NCI-H2107 (cell line): ENCODE results near the gene ATAD3A.
"Not testable (repeated sequence)": the region's sequence is repeated elsewhere in the genome, so short reads cannot be mapped to it uniquely, and the experiment has no call there.

Source experiments
- DNase-seq: peaks from one replicate; lab custom pipeline; 2025; lab: John Stamatoyannopoulos, UW

Gene ATAD3A

DNA sequence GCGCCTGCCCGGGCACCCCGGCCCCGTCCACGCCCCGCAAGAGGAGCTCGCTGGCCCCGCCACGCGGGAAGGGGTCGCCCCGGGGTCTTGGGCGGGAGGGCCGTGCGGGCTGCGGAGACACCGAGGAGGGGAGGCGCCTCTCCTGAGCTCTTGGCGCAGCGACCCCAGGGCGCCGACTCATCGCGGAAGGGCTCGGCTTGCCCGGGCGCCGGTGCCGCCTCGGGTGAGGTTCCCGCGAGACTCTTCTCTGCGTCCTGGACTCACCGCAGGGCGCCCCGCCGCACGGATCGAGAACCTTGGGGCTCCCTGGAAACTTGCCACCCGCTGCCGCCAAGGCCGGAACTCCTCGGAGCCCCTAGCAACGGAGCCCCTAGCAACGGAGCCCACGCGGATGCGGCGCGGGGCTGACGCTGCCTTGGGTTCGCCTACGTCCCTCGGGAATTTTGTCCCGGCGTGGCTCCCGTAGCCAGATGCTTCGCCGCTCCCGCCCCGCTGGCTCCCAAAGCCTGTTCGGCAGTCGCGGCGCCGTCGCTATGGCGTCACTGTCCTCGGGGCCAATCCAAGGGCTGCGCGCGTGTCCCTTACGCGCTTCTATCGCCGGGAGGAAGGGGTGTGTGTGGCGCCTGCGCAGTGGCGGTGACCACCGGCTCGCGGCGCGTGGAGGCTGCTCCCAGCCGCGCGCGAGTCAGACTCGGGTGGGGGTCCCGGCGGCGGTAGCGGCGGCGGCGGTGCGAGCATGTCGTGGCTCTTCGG is at the start of gene ATAD3A:
TSS of gene ATAD3A (plus strand) at position 630 of the 753 bp plus-strand sequence. CDS start at position 737, 107 bp downstream.
- DNase-seq = peak; percentile 25

DNA sequence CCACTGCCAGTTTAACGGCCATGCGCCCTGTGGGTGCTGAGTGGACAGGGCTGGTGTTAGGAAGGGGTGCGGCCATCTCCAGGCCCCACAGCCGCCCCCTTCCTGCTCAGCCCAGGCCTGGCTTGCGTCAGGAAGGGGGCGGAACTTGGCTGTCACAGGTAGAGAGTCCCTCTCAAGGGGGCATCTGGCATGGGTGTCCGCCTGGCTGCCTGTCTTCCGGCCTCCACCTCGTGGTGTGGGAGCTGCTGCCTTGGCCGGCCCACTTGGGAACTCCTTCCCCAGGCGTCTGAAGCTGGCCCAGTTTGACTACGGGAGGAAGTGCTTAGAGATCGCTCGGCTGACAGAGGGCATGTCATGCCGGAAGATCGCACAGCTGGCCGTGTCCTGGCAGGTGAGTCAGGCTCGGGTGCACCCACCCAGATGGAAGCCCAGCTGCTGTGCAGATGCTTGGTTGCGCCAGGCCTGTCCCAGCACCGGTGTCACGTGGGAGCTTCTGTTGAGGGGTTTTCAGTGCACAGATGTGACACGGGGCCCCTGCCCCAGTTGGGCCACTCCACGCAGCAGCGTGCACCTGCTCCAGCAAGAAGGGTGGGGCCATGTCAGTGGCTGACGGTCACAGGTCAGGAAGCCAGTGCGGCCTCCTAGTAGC is 49.5 kb upstream of the ATAD3A start:
- DNase-seq = no peak

GRCh38 chr1:1463312-1463711 is 48.6 kb upstream of the ATAD3A start:
- no peak for DNase-seq

- DNase-seq = not testable (repeated sequence)
Measured at GRCh38 chr1:1468196-1468985, 43.6 kb upstream of the ATAD3A start.

DNA sequence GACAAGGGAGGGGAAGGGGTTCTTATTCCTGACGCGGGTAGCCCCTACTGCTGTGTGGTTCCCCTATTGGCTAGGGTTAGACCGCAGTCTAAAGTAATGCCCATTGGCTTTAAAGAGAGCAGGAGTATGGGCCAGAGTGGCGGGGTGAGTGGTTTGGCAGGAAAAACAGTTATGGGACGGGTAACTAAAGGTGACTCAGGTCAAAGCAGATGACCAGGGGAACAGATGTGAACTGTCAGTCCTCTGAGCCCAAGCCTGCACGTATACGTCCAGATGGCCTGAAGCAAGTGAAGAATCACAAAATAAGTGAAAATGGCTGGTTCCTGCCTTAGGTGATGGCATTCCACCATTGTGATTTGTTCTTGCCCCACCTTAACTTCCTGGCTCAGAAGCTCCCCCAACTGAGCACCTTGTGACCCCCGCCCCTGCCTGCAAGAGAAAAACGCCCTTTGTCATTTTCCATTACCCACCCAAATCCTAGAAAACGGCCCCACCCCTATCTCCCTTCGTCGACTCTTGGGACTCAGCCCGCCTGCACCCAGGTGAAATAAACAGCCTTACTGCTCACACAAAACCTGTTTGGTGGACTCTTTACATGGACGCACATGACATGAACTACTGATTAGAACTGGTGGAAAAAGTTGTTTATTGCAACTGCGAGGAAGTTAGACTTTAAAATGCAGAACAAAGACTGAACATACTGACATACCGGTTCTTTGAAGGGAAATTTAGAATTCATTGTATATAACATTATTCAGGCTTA is 41.2 kb upstream of the ATAD3A start:
- DNase-seq = no peak

GRCh38 chr1:1471389-1472052 is 40.4 kb upstream of the ATAD3A start, which contains the start of gene ATAD3B:
Gene ATAD3B, plus strand, starts transcription at chr1:1471765. Its CDS starts 120 bp downstream, at chr1:1471885.
- DNase-seq = peak; percentile 32

GRCh38 chr1:1472053-1472876 is 39.7 kb upstream of the ATAD3A start:
- DNase-seq = not testable (repeated sequence)

GRCh38 chr1:1476011-1476410 is 36.0 kb upstream of the ATAD3A start:
- not testable (repeated sequence) for DNase-seq

- DNase-seq = no peak
Measured at GRCh38 chr1:1477206-1477605, 34.8 kb upstream of the ATAD3A start.

- no peak for DNase-seq
Measured at GRCh38 chr1:1479547-1480487, 32.1 kb upstream of the ATAD3A start.

DNA sequence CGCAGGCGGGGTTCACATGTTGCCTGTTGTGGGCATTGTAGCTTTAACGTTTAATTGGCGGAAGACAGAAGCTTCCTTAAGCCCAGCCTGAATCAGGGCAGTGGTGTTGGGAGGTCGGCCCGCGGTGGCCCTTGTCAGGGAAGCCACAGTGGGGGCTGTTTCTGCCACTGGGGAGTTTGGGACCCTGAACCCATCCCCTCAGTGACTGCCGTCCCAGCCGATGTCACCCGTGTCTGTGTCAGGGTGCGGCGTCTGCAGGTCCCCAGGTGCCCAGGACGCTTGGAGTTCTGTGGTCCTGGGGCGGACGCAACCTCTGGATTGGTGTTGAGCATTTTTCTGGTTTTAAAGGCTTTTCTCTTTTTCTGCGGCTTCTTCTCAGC is 31.5 kb upstream of the ATAD3A start:
- not testable (repeated sequence) for DNase-seq

GRCh38 chr1:1481811-1482210 is 30.2 kb upstream of the ATAD3A start:
- DNase-seq = not testable (repeated sequence)

DNA sequence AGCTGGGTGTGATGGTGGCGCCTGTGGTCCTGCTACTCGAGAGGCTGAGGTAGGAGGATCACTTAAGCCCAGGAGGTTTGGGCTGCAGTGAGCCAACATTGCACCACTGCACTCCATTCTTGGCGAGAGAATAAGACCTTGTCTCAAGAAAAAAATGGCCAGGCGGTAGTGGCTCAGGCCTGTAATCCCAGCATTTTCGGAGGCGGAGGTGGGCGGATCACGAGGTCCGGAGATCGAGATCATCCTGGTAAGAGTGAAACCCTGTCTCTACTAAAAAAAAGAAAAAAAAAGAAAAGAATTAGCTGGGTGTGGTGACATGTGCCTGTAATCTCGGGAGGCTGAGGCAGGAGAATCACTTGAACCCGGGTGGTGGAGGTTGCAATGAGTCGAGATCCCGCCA is 29.1 kb upstream of the ATAD3A start:
- DNase-seq = no peak

- no peak for DNase-seq
Measured at GRCh38 chr1:1483714-1484113, 28.2 kb upstream of the ATAD3A start.

- DNase-seq = not testable (repeated sequence)
Measured at GRCh38 chr1:1484976-1485750, 26.8 kb upstream of the ATAD3A start.

DNA sequence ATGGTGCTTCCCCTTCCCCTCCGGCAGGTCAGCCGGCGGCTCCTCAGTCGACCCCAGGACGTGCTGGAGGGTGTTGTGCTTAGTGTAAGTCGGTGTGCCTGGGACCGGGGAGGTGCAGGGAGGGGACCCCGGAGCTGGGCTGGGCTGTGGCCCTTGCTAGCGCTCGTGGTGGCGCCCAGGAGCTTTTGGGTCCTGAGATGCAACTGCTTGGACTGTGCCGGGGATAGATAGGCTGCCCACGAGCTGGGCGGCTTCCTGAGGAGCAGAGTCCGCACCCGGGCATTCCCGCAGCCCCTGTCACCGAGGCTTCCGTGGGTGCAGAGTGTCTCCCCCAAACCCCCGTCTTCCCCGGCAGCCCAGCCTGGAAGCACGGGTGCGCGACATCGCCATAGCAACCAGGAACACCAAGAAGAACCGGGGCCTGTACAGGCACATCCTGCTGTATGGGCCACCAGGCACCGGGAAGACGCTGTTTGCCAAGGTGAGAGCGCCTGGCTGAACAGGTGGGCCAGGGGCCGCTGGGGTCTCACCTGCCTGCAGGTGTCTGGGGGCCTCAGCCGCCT is 26.1 kb upstream of the ATAD3A start:
- DNase-seq = not testable (repeated sequence)

DNA sequence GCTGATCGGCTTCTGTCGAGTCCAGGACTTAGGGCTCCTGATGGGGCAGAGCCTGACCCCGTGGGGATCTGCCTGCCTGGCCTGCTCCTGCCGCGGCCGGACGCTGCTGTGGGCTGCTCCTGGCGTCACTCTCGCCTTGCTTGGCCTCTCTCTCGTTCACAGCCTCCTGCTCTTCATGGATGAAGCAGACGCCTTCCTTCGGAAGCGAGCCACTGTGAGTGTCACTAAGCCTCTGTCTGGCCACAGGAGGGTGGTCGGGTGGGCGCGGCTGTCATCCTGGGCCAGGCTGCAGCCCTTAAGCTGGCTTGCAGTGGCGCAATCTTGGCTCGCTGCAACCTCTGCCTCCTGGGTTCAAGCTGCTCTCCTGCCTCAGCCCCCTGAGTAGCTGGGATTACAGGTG is 24.3 kb upstream of the ATAD3A start:
- no peak for DNase-seq

GRCh38 chr1:1489231-1489630 is 22.7 kb upstream of the ATAD3A start:
- no peak for DNase-seq
